HL-60 (cell line): ENCODE data around the gene LPAR6.

Experiments
- POLR2AphosphoS5 ChIP-seq: IDR thresholded peaks from 2 replicates; pipeline ENCODE4 v1.6.1; 2012; ENCODE audit warnings: low read depth
- TF ChIP-seq, protein P1 (sequence below): IDR thresholded peaks from one replicate; pipeline ENCODE4 v1.5.1; 2011; ENCODE audit warnings: low read length, control low read depth, inconsistent platforms; ENCODE audit not compliant: insufficient read depth

DNA sequence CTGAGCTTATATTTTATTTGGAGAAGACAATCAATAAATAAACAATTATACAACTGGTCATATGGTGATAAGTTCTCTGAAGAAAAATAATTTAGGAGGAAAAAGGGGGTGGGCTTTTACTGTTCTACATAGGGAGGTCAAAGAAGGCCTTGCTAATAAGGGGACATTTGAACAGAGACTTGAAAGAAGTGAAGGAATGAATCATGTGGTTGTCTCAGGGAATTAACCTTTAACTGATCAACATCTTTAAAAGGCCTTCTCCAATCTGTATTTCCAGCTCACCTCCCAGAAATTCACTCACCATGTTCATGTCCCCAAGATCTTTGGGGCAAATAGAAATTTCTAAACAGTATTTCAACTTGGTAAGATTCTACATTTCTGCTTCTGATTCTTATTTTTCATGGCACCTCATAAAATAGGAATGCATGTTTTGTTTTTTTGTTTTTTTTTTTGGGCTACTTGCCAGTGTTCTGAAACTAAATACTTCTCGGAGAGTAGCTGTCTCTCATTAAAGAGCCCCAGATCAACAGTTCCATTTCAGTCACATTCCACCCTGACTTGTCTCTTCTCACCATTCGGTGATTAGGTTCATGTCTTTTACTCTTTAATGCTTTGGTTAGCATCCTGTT, 19.2 kb upstream of the LPAR6 start:
- TF ChIP-seq, protein P1, sequence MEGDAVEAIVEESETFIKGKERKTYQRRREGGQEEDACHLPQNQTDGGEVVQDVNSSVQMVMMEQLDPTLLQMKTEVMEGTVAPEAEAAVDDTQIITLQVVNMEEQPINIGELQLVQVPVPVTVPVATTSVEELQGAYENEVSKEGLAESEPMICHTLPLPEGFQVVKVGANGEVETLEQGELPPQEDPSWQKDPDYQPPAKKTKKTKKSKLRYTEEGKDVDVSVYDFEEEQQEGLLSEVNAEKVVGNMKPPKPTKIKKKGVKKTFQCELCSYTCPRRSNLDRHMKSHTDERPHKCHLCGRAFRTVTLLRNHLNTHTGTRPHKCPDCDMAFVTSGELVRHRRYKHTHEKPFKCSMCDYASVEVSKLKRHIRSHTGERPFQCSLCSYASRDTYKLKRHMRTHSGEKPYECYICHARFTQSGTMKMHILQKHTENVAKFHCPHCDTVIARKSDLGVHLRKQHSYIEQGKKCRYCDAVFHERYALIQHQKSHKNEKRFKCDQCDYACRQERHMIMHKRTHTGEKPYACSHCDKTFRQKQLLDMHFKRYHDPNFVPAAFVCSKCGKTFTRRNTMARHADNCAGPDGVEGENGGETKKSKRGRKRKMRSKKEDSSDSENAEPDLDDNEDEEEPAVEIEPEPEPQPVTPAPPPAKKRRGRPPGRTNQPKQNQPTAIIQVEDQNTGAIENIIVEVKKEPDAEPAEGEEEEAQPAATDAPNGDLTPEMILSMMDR: no peak
- no peak for TF ChIP-seq POLR2AphosphoS5
